Measurements from ENCODE around the gene CFAP74. TPM values are rescaled to one million over a fixed set of nuclear protein-coding genes. Genes with fewer than 3 reads are reported as not detected.

CFAP74 gene
- total and polyA plus RNA-seq, 2 of the 4 experiments (the other 2 are of a cell fraction), result not detected

- ATAC-seq (ENCODE audit: low read depth), result no peak
- no peak overlapping the region for H4K5ac ChIP-seq (ENCODE audit: low read depth, low read length)
- H4K20me1 ChIP-seq (ENCODE audit: insufficient read depth, low read length), result no peaks in the 10 kb centered on the region
- H2AFZ ChIP-seq (replicated peaks; ENCODE audit: low read length, poor library complexity), result no peak overlapping the region
- H3K4me2 ChIP-seq (ENCODE audit: low read depth, low read length), result no peak overlapping the region
- no peak overlapping the region for H2BK5ac ChIP-seq (ENCODE audit: low read depth, low read length, poor library complexity, severe bottlenecking)
- TF ChIP-seq NFE2L2 (IDR thresholded peaks at IDR 0.05; ENCODE audit: low read depth, low read length), result no peak
- no peak for TF ChIP-seq MAZ (IDR thresholded peaks at IDR 0.05; ENCODE audit: borderline replicate concordance, low read depth, low read length)
- no peak for TF ChIP-seq CTCF (conservative IDR thresholded peaks at IDR 0.05; ENCODE audit: low read depth, low read length)
- no peak for TF ChIP-seq RAD21 (IDR thresholded peaks at IDR 0.05; ENCODE audit: low read length)
- no peak for TF ChIP-seq BHLHE40 (IDR thresholded peaks at IDR 0.05; ENCODE audit: low read depth, low read length)
- no peak for TF ChIP-seq MXI1 (IDR thresholded peaks at IDR 0.05; ENCODE audit: borderline replicate concordance, low read depth, low read length)
- TF ChIP-seq, protein P1, sequence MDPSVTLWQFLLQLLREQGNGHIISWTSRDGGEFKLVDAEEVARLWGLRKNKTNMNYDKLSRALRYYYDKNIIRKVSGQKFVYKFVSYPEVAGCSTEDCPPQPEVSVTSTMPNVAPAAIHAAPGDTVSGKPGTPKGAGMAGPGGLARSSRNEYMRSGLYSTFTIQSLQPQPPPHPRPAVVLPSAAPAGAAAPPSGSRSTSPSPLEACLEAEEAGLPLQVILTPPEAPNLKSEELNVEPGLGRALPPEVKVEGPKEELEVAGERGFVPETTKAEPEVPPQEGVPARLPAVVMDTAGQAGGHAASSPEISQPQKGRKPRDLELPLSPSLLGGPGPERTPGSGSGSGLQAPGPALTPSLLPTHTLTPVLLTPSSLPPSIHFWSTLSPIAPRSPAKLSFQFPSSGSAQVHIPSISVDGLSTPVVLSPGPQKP (IDR thresholded peaks at IDR 0.05; ENCODE audit: borderline replicate concordance, low read depth, low read length), result no peak
- TF ChIP-seq RCOR1 (IDR thresholded peaks at IDR 0.05; ENCODE audit: insufficient replicate concordance, low read length), result no peak
- no peak for TF ChIP-seq FOS (IDR thresholded peaks at IDR 0.05; ENCODE audit: low read depth, low read length)
- no peak for TF ChIP-seq CHD1 (IDR thresholded peaks at IDR 0.05; ENCODE audit: low read depth, low read length)
- no peak for TF ChIP-seq RFX5 (IDR thresholded peaks at IDR 0.05; ENCODE audit: low read depth, low read length)
- no peak for TF ChIP-seq SMC3 (IDR thresholded peaks at IDR 0.05; ENCODE audit: low read depth, low read length)
- TF ChIP-seq CEBPB (IDR thresholded peaks at IDR 0.05; ENCODE audit: low read depth, low read length), result no peak
- no peak for TF ChIP-seq MAFK (IDR thresholded peaks at IDR 0.05; ENCODE audit: low read depth, low read length)
- TF ChIP-seq POLR2A (IDR thresholded peaks at IDR 0.05; ENCODE audit: low read depth, low read length), result no peak
- TF ChIP-seq, protein P2, sequence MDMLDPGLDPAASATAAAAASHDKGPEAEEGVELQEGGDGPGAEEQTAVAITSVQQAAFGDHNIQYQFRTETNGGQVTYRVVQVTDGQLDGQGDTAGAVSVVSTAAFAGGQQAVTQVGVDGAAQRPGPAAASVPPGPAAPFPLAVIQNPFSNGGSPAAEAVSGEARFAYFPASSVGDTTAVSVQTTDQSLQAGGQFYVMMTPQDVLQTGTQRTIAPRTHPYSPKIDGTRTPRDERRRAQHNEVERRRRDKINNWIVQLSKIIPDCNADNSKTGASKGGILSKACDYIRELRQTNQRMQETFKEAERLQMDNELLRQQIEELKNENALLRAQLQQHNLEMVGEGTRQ (IDR thresholded peaks at IDR 0.05; ENCODE audit: low read depth, low read length), result no peak
- peaks cover 37% of the 10 kb centered on the region for H3K27me3 ChIP-seq (ENCODE audit: control insufficient read depth, insufficient read depth, low read length)
- ChIA-PET CTCF (interaction anchor here (0.5 kb wide), 1 partner anchor 38 kb away, joined by 3 read pairs; no protein-coding TSS in a partner anchor), POLR2A (ENCODE audit: unreplicated experiment) (no interaction called here)
- no peak overlapping the region for H3K14ac ChIP-seq (replicated peaks; ENCODE audit: low read depth, low read length)
- 73% methylated on average over 12 of the region's 22 CpGs; no CpG with 5 or more reads in 1 of the 2 experiments for WGBS, 2 experiments (ENCODE audit: extremely low coverage in 2 of 2, insufficient read length in 1 of 2)
- H3K18ac ChIP-seq (ENCODE audit: low read depth, low read length), result no peak overlapping the region
- no peak overlapping the region for H2BK20ac ChIP-seq (ENCODE audit: low read depth, low read length)
- H3K23ac ChIP-seq (ENCODE audit: low read depth, low read length), result no peak overlapping the region
- no peak overlapping the region for H2BK120ac ChIP-seq (ENCODE audit: low read depth, low read length)
- H3K36me3 ChIP-seq (ENCODE audit: control insufficient read depth, insufficient read depth, low read length), result no peaks in the 10 kb centered on the region
- intact Hi-C loops (cut with micrococcal nuclease) (no loop called here), dilution Hi-C loops (cut with HindIII; ENCODE audit: low sequenced_read_pairs, unreplicated experiment) (no loop called here), in situ Hi-C loops (cut with MboI; ENCODE audit: low sequenced_read_pairs) (loop anchor here (10.0 to 25.0 kb wide), 2 partner anchors 87 to 405 kb away; no protein-coding TSS in a partner anchor)
- no peak overlapping the region for H4K8ac ChIP-seq (ENCODE audit: low read depth in 2 of 2, low read length in 2 of 2)
- no TSS peak for BruUV-seq (replicated peaks)
- no peak overlapping the region for H3K9ac ChIP-seq (ENCODE audit: low read depth, low read length)
- H3K4ac ChIP-seq (ENCODE audit: low read depth, low read length), result no peak overlapping the region
- H2BK15ac ChIP-seq (ENCODE audit: low read depth, low read length), result no peak overlapping the region
- H3K9me3 ChIP-seq (ENCODE audit: control insufficient read depth, insufficient read depth, low read length), result no peaks in the 10 kb centered on the region
- no peak overlapping the region for H3K27ac ChIP-seq (ENCODE audit: insufficient read depth, low read length)
- no peak overlapping the region for H3K56ac ChIP-seq (ENCODE audit: extremely low read depth, insufficient read depth, low read length)
- no peak overlapping the region for H2AK5ac ChIP-seq (ENCODE audit: low read depth, low read length)
- no peak overlapping the region for H2AK9ac ChIP-seq (replicated peaks; ENCODE audit: low read depth, low read length, poor library complexity)
- no peaks in the 10 kb centered on the region for H3K79me1 ChIP-seq (ENCODE audit: low read depth in 1 of 2, low read length in 2 of 2)
- no peak for DNase-seq
- peaks cover 2% of the 10 kb centered on the region; the same call in 1 of the 2 replicates for H3K4me1 ChIP-seq (ENCODE audit: control insufficient read depth, insufficient read depth, low read length)
- no peak overlapping the region for H3K4me3 ChIP-seq (ENCODE audit: insufficient read depth, low read depth, low read length)
- no peaks in the 10 kb centered on the region for H3K9me1 ChIP-seq (ENCODE audit: insufficient read depth, low read length)
- H4K91ac ChIP-seq (ENCODE audit: insufficient read depth, low read depth, low read length), result no peak overlapping the region
Observed at GRCh38 chr1:1957533-1957961, 46.0 kb downstream of the CFAP74 start.
